Measurements from ENCODE around the gene STK33.

DNA sequence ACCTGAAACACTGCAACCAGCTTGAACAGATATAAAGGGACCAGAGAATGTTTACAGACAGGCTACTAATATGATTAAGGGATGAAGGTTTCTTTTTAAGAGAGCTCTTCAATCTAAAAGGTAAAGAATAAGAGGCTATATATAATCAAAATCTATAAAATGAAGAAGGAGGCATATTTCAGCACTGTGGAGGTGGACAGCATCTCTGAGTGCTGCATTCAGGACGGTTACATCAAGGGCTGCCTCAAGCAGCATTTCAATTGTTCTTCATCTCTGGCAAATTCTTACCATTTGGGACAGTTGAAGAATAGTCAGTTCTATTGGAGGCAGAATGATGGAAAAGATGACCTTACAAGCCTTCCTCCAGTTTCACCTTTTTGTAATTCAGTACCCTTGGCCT is 190.7 kb downstream of the STK33 start:
- TF ChIP-seq POLR2AphosphoS5 (IDR thresholded peaks at IDR 0.05): no peak
- TF ChIP-seq POLR2A (IDR thresholded peaks at IDR 0.05): no peak
- TF ChIP-seq, protein P1, sequence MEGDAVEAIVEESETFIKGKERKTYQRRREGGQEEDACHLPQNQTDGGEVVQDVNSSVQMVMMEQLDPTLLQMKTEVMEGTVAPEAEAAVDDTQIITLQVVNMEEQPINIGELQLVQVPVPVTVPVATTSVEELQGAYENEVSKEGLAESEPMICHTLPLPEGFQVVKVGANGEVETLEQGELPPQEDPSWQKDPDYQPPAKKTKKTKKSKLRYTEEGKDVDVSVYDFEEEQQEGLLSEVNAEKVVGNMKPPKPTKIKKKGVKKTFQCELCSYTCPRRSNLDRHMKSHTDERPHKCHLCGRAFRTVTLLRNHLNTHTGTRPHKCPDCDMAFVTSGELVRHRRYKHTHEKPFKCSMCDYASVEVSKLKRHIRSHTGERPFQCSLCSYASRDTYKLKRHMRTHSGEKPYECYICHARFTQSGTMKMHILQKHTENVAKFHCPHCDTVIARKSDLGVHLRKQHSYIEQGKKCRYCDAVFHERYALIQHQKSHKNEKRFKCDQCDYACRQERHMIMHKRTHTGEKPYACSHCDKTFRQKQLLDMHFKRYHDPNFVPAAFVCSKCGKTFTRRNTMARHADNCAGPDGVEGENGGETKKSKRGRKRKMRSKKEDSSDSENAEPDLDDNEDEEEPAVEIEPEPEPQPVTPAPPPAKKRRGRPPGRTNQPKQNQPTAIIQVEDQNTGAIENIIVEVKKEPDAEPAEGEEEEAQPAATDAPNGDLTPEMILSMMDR (IDR thresholded peaks at IDR 0.05): no peak

Measured in prostate gland (tissue), 2 donors.